Activated CD4-positive, alpha-beta T cell treated with anti-CD3 and anti-CD28 coated beads for 36 hours (primary cell): ENCODE results near the gene LMO2. TPM values are rescaled to one million over a fixed set of nuclear protein-coding genes. Genes with fewer than 3 reads are reported as not detected.
"Not testable (repeated sequence)": the region's sequence is repeated elsewhere in the genome, so short reads cannot be mapped to it uniquely, and the experiment has no call there.

Experiments
- ATAC-seq: fragments of 200-7000 bp; cut with Tn5 transposase; one replicate; pipeline ENCODE4 v1.10.0; 2021; ENCODE audit warnings: mild to moderate bottlenecking, moderate library complexity
- CTCF ChIA-PET: fragments of 350-600 bp; sonication (Branson Sonifier 250); formaldehyde crosslinking; loops from one replicate; lab custom pipeline; 2021; ENCODE audit warnings: antibody characterized with exemption; lab: Charles Lee
- POLR2A ChIA-PET: fragments of 350-600 bp; sonication (Branson Sonifier 250); formaldehyde crosslinking; loops from one replicate; lab custom pipeline; 2021; ENCODE audit warnings: antibody characterized with exemption, inconsistent platforms; lab: Charles Lee
- DNase-seq: peaks from one replicate; pipeline ENCODE4 v3.0.0-alpha.2; 2020
- H3K27ac Mint-ChIP-seq: one replicate; pipeline ENCODE4 v1.8.0; 2021; ENCODE audit warnings: mixed read lengths
- H3K27me3 Mint-ChIP-seq: one replicate; pipeline ENCODE4 v1.8.0; 2021; ENCODE audit warnings: mixed read lengths
- H3K36me3 Mint-ChIP-seq: one replicate; pipeline ENCODE4 v1.8.0; 2021; ENCODE audit warnings: low read depth, mixed read lengths
- H3K4me1 Mint-ChIP-seq: one replicate; pipeline ENCODE4 v1.8.0; 2021; ENCODE audit warnings: mixed read lengths
- H3K4me3 Mint-ChIP-seq: one replicate; pipeline ENCODE4 v1.8.0; 2021; ENCODE audit warnings: mild to moderate bottlenecking, moderate library complexity, mixed read lengths
- H3K9me3 Mint-ChIP-seq: one replicate; pipeline ENCODE4 v1.8.0; 2021; ENCODE audit warnings: low read depth, mixed read lengths
- intact Hi-C, 2 experiments: fragments of 100-400 bp; cut with DNase I in 1 of 2; cut with micrococcal nuclease in 1 of 2; formaldehyde crosslinking; loops; one replicate each; pipeline versions ENCODE4 v1.14.2 to v1.15.1; 2022 to 2024; cut with DNase I, micrococcal nuclease
- total RNA-seq, 2 experiments: library from RNA; stranded (reverse); gene quantifications; one replicate each; pipeline ENCODE4 v1.2.3, GENCODE V29; 2021

The LMO2 gene
- total RNA-seq, 2 experiments from 2014 or later = not detected

DNA sequence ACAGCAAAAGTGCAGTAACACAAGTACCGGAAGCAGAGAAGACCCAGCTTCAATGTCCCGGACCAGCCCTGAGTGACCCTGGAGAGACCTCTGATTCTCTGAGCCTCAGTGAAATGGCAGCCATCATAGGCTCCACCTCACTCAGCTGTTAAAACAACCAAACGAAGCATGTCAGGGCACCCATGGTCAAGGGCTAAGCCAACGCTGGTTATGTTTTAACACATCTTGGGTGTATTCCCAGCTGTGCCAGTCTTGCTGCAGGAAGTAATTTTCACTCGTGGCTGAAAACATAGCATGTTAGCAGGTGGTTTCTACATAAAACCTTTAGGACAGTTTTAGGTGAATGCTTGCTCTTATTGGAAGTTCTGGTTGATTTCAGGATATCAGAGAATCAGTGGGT lies 30.9 kb downstream of the LMO2 start:
- DNase-seq (no peak), ATAC-seq (no peak)
- Mint-ChIP-seq H3K4me1 (no peaks in the 10 kb centered on the region), H3K27ac (no peak overlapping the region), H3K9me3 (no peaks in the 10 kb centered on the region), H3K27me3 (peaks cover 50% of the 10 kb centered on the region), H3K36me3 (no peaks in the 10 kb centered on the region), H3K4me3 (no peak overlapping the region)
- CTCF ChIA-PET = interaction anchor here (1.0 to 5.1 kb wide), 6 partner anchors 10 to 497 kb away, joined by 3 to 30 read pairs (median 4); partner anchors contain the start of gene ABTB2
- intact Hi-C loops = no loop called here
- POLR2A ChIA-PET = no interaction called here

DNA sequence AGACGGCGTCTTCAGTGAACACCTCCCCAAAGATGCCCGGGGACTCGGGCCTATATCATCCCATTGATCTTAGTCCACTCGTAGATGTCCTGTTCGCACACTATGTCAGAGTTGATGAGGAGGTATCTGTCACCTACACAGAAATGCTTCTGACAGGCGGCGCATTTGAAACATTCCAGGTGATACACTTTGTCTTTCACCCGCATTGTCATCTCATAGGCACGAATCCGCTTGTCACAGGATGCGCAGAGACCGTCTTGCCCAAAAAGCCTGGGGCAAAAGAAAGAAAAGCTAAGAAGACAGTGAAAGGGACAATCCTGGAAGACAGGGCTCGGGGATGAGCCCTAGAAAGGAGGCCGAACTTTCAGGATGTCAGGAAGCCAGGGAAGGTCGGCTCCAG lies 32.6 kb downstream of the LMO2 start:
- no peaks in the 10 kb centered on the region for H3K36me3 Mint-ChIP-seq
- no peaks in the 10 kb centered on the region for H3K4me1 Mint-ChIP-seq
- H3K4me3 Mint-ChIP-seq = no peak overlapping the region
- peaks cover 40% of the 10 kb centered on the region for H3K27me3 Mint-ChIP-seq
- ATAC-seq = no peak
- ChIA-PET POLR2A (no interaction called here), CTCF (interaction anchor here (0.8 to 5.1 kb wide), 7 partner anchors 10 to 499 kb away, joined by 3 to 37 read pairs (median 5); partner anchors contain the start of gene ABTB2)
- DNase-seq = no peak
- no peaks in the 10 kb centered on the region for H3K9me3 Mint-ChIP-seq
- no peak overlapping the region for H3K27ac Mint-ChIP-seq
- intact Hi-C loops = loop anchor here (2.0 to 10.0 kb wide), 3 partner anchors 51 to 495 kb away; partner anchors contain the start of gene ABTB2 (in 1 of the 2)

DNA sequence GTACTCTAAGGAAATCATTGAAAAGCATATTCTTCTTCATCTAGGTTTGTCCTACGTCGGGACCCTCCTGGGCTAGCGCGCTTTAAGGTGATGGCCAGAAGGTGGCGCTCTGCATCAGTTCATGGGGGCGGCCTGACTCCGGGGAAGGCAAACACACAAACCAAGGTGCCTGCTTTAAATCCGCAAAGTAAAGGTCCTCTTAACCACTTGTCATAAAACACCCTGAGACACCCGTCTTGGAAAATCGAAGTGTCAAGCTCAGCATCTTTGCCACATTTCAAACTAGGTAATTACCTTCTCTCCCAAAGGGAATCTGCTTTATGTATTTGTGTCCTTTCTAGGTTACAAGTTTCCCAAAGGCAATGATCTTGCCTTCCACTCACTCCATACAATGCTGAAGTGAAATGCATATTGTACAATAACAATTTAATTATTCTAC lies 33.9 kb downstream of the LMO2 start:
- no peaks in the 10 kb centered on the region for H3K36me3 Mint-ChIP-seq
- DNase-seq (peak; percentile 88), ATAC-seq (peak; percentile 88)
- H3K27me3 Mint-ChIP-seq = peaks cover 32% of the 10 kb centered on the region
- H3K9me3 Mint-ChIP-seq = no peaks in the 10 kb centered on the region
- no peak overlapping the region for H3K4me3 Mint-ChIP-seq
- intact Hi-C loops = loop anchor here (1.0 to 10.0 kb wide), 7 partner anchors 49 to 501 kb away; partner anchors contain the start of gene ABTB2 (in 2 of the 2)
- POLR2A ChIA-PET = no interaction called here
- no peaks in the 10 kb centered on the region for H3K4me1 Mint-ChIP-seq
- CTCF ChIA-PET = interaction anchor here (0.6 to 4.8 kb wide), 28 partner anchors 9 to 439 kb away, joined by 3 to 37 read pairs (median 4); no protein-coding TSS in a partner anchor
- H3K27ac Mint-ChIP-seq = no peak overlapping the region

DNA sequence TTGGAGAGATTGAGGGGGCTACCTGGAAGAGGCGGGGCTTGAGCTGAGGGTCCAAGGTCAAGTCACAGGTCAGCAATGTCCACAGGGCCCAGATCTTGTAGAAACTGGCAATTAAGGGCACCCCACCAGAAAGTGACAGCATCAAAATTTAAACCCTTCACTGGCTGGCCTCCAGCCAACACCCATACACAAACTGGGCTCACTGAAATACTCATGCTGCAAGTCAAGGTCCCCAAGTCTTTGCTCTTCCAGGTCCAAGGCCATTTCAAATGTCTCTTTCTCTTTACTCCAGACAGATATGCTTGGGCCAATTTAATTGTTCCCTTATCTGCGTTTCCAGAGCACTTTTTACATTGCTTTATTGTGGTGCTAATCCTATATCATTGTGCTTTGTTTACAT lies 36.4 kb downstream of the LMO2 start:
- POLR2A ChIA-PET = no interaction called here
- H3K4me1 Mint-ChIP-seq = no peaks in the 10 kb centered on the region
- intact Hi-C loops = loop anchor here (10.0 kb wide), 2 partner anchors 319 to 499 kb away; partner anchors contain the start of gene ABTB2 (in 1 of the 2)
- no peak overlapping the region for H3K27ac Mint-ChIP-seq
- DNase-seq (no peak), ATAC-seq (no peak)
- H3K4me3 Mint-ChIP-seq = no peak overlapping the region
- CTCF ChIA-PET = interaction anchor here (1.2 to 4.8 kb wide), 2 partner anchors 12 to 115 kb away, joined by 3 to 37 read pairs; no protein-coding TSS in a partner anchor
- peaks cover 26% of the 10 kb centered on the region for H3K27me3 Mint-ChIP-seq
- no peaks in the 10 kb centered on the region for H3K9me3 Mint-ChIP-seq
- no peaks in the 10 kb centered on the region for H3K36me3 Mint-ChIP-seq

DNA sequence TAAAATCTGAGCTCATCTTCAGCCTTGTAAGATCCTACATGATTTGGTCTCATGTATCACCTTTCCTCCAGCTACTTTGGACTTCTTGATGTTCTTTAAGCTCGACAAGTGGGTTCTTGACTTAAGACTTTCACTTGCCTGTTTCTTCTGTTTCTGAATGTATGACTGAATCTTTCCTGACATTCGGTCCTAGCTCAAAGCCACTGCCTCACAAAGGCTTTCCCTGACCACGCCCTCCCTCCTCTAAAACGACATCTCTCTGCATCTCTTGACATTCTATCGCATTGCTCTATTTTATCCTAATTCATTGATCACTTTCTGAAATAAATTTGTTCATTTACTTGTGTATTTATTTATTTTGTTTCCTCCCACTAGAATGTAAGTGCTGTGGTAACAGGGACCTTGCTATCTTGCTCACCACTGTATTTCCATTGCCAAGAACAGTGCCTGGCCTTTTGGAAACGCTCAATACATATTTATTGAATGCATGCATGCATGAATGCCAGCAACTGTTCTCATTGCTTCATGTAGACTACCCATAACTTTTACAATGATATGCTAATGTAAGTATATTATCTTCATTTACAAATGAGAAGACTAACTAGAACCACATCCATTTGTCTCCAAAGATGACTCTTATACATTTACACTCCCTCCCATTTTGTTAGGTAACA lies 43.0 kb downstream of the LMO2 start:
- ATAC-seq (no peak), DNase-seq (no peak)
- ChIA-PET CTCF (interaction anchor here (0.5 to 2.3 kb wide), 4 partner anchors 9 to 486 kb away, joined by 3 to 9 read pairs (median 4); no protein-coding TSS in a partner anchor), POLR2A (interaction anchor here (0.6 kb wide), 1 partner anchor 121 kb away, joined by 3 read pairs; no protein-coding TSS in a partner anchor)
- Mint-ChIP-seq H3K27me3 (peaks cover 20% of the 10 kb centered on the region), H3K36me3 (no peaks in the 10 kb centered on the region), H3K4me3 (no peak overlapping the region), H3K9me3 (no peaks in the 10 kb centered on the region), H3K27ac (no peak overlapping the region), H3K4me1 (no peaks in the 10 kb centered on the region)
- intact Hi-C loops = no loop called here

DNA sequence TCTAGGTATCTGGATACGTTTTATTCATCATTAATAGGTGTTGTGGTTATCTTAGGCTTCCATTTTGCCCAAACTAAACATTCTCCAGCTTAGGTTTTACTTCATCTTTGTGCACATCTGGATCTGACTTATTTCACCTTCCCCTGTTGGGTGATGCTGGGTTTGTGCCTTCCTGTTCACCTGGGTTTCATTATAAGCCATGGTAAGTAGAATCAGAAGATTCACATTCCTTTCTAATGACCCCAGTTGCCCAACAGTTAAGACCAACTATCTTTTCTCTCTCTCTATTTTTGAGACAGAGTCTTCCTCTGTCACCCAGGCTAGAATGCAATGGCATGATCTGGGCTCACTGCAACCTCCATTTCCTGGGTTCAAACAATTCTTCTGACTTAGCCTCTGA lies 44.6 kb downstream of the LMO2 start:
- POLR2A ChIA-PET = no interaction called here
- H3K27ac Mint-ChIP-seq = no peak overlapping the region
- CTCF ChIA-PET = interaction anchor here (0.9 to 2.3 kb wide), 3 partner anchors 11 to 124 kb away, joined by 3 to 9 read pairs (median 3); no protein-coding TSS in a partner anchor
- ATAC-seq (no peak), DNase-seq (no peak)
- peaks cover 21% of the 10 kb centered on the region for H3K27me3 Mint-ChIP-seq
- no peaks in the 10 kb centered on the region for H3K4me1 Mint-ChIP-seq
- H3K9me3 Mint-ChIP-seq = no peaks in the 10 kb centered on the region
- no peak overlapping the region for H3K4me3 Mint-ChIP-seq
- intact Hi-C loops = no loop called here
- H3K36me3 Mint-ChIP-seq = no peaks in the 10 kb centered on the region

DNA sequence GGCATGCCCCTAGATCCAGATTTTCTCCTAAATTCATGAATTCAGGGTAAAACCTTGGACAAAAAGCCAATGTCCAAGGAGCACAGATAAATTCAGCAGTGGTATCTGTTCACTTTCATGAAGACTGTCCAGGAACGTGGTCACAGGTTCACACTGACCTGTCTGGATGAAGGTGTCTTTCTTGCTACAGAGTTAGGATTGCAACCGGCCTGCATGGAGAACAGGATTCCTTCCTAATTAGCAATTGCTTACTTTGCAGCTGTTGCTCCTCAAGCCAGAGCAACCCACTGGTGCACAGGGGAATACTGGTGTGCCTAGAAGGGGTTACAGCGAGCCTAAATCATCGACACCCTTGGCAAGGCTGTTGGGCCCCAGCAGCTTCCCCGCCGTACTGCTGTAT lies 47.6 kb downstream of the LMO2 start:
- POLR2A ChIA-PET = no interaction called here
- Mint-ChIP-seq H3K4me1 (no peaks in the 10 kb centered on the region), H3K27me3 (peaks cover 28% of the 10 kb centered on the region), H3K27ac (no peak overlapping the region), H3K9me3 (no peaks in the 10 kb centered on the region), H3K4me3 (no peak overlapping the region), H3K36me3 (no peaks in the 10 kb centered on the region)
- DNase-seq (no peak), ATAC-seq (no peak)
- CTCF ChIA-PET = interaction anchor here (2.4 kb wide), 1 partner anchor 15 kb away, joined by 8 read pairs; no protein-coding TSS in a partner anchor
- intact Hi-C loops = no loop called here

DNA sequence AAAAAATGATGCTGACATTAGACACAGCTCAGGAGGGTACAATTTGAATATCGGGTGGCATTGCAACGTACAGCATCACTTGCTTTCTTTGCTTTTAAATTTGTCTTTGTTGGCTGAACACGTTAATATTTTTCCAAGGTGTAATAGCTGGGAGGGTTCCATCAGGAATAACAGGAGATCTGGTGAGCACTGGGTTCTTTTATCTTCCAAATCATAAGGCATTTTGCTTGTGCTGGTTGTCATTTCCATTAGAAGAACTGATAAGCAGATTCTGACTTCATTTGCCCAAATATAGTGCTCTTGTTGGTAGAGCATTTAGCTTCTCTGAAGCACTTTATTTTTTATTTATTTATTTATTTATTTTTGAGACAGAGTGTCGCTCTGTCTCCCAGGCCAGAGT lies 48.9 kb downstream of the LMO2 start:
- ChIA-PET CTCF (interaction anchor here (1.1 to 2.4 kb wide), 2 partner anchors 13 to 15 kb away, joined by 3 to 8 read pairs; no protein-coding TSS in a partner anchor), POLR2A (interaction anchor here (0.6 kb wide), 1 partner anchor 127 kb away, joined by 3 read pairs; no protein-coding TSS in a partner anchor)
- no peak overlapping the region for H3K4me3 Mint-ChIP-seq
- DNase-seq (no peak), ATAC-seq (no peak)
- intact Hi-C loops = no loop called here
- H3K9me3 Mint-ChIP-seq = no peaks in the 10 kb centered on the region
- no peaks in the 10 kb centered on the region for H3K36me3 Mint-ChIP-seq
- H3K27me3 Mint-ChIP-seq = peaks cover 18% of the 10 kb centered on the region
- H3K4me1 Mint-ChIP-seq = no peaks in the 10 kb centered on the region
- no peak overlapping the region for H3K27ac Mint-ChIP-seq

DNA sequence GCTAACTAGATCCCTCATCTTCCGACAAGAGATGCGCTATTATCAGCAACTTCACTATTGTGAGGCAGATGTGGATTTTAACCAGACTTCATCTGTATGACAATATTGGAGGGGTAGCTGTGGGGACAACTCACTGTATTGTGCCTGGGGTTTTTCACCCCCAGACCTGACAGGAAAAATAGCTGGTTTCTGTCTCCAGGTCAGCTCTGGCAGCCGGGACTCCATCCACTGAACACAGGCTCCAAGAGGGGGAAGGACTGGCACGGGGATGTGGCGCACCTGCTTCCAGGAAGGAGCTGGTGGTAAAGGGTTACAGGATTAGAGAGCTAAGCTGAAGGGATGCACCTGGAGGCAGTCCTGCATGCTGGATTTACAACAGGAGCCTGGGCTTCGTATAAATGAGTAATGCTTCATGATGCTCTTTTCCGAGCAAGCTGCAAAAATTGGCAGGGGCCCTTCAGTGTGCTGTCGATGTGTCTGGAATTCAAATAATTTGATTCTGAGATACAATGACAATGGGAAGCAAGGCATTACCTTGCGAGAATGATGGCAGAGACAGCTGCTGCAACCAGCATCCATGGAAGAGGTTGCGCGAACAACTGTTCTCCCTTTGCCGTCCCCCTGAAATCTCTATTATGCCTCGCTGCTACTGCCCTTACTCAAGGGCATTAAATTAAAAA lies 49.5 kb downstream of the LMO2 start:
- ChIA-PET POLR2A (no interaction called here), CTCF (interaction anchor here (0.5 to 2.4 kb wide), 5 partner anchors 9 to 53 kb away, joined by 3 to 8 read pairs (median 3); no protein-coding TSS in a partner anchor)
- no peaks in the 10 kb centered on the region for H3K9me3 Mint-ChIP-seq
- peaks cover 17% of the 10 kb centered on the region for H3K27me3 Mint-ChIP-seq
- H3K4me1 Mint-ChIP-seq = no peaks in the 10 kb centered on the region
- H3K4me3 Mint-ChIP-seq = no peak overlapping the region
- intact Hi-C loops = no loop called here
- no peaks in the 10 kb centered on the region for H3K36me3 Mint-ChIP-seq
- H3K27ac Mint-ChIP-seq = no peak overlapping the region
- no peak for ATAC-seq
- no peak for DNase-seq

DNA sequence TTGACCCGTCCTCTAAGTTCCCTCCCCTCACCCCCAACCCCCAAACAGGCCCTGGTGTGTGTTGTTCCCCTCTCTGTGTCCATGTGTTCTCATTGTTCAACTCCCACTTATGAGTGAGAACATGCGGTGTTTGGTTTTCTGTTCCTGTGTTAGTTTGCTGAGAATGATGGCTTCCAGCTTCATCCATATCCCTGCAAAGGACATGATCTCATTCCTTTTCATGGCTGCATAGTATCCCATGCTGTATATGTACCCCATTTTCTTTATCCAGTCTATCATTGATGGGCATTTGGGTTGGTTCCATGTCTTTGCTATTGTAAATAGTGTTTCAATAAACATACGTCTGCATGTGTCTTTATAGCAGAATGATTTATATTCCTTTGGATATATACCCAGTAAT lies 53.6 kb downstream of the LMO2 start:
- peaks cover 20% of the 10 kb centered on the region for H3K27me3 Mint-ChIP-seq
- CTCF ChIA-PET, DNase-seq, H3K36me3 Mint-ChIP-seq, ATAC-seq, intact Hi-C loops, H3K4me3 Mint-ChIP-seq, POLR2A ChIA-PET, H3K4me1 Mint-ChIP-seq, H3K9me3 Mint-ChIP-seq, H3K27ac Mint-ChIP-seq: not testable (repeated sequence)

DNA sequence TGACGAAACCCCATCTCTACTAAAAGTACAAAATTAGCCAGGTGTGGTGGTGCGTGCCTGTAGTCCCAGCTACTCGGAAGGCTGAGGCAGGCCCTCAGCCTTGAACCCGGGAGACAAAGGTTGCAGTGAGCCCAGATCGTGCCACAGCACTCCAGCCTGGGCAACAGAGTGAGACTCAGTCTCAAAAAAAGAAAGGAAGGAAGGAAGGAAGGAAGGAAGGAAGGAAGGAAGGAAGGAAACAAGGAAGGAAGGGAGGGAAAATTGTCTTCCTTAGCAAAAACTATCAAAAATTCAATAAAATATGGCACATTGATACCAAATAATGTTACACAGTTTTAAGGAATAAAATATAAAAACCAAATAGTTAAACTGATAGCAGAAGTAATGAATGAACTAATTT lies 54.5 kb downstream of the LMO2 start:
- H3K4me1 Mint-ChIP-seq, intact Hi-C loops, POLR2A ChIA-PET, CTCF ChIA-PET, H3K27ac Mint-ChIP-seq, H3K9me3 Mint-ChIP-seq, ATAC-seq, H3K4me3 Mint-ChIP-seq, H3K36me3 Mint-ChIP-seq, DNase-seq: not testable (repeated sequence)
- H3K27me3 Mint-ChIP-seq = peaks cover 20% of the 10 kb centered on the region
